GM12874 (cell line): Measurements from ENCODE around the gene MLXIP.
A peak's percentile ranks its signal among the peaks of the same experiment; 100 is the strongest.

Experiments used
- TF ChIP-seq, protein P1 (sequence below): IDR thresholded peaks from 2 replicates; pipeline ENCODE4 v1.5.1; 2011; ENCODE audit warnings: low read depth, mild to moderate bottlenecking, control low read depth, low read length, moderate library complexity; ENCODE audit not compliant: insufficient read depth

MLXIP gene

DNA sequence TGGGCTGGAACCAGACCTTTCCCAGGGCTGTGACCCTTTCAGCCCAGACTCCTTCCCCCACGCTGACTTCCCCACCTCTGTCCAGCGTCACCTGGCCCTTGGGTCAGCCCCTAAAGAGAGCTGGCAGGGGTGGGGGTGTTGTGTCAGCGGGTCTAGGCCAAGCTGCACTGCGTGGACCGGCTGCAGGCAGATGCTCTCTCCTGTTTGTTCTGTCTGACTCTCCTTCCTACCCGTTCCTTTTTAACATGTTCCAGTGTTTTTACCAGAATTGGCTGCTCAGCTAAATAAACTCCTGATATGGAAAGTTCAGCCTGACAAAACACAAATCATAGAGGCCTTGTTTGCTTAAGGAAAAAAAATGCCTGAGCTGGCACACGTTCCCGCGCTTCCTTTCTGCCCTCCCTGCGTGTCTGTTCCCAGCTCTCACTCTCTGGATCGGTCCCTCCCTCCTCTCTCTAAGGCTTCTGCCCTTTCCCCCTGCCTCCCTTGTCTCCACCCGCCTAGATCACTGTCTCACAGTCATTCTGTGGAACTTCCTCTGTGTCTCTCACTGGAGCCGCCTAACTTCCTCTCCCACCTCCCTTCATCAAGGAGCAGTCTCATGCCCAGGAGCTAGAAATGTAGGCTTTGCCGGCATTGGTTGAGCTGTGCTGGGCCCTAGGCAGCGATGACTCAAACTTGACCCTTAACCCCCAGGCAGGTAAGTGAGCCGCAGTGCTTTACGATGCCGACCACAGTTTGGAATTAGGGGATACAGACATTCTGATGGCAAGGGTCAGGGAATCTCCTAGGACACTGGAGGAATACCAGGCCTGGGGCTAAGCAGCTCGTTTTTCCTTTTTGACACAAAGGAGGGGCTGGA lies 15.5 kb upstream of the MLXIP start:
- TF ChIP-seq, protein P1, sequence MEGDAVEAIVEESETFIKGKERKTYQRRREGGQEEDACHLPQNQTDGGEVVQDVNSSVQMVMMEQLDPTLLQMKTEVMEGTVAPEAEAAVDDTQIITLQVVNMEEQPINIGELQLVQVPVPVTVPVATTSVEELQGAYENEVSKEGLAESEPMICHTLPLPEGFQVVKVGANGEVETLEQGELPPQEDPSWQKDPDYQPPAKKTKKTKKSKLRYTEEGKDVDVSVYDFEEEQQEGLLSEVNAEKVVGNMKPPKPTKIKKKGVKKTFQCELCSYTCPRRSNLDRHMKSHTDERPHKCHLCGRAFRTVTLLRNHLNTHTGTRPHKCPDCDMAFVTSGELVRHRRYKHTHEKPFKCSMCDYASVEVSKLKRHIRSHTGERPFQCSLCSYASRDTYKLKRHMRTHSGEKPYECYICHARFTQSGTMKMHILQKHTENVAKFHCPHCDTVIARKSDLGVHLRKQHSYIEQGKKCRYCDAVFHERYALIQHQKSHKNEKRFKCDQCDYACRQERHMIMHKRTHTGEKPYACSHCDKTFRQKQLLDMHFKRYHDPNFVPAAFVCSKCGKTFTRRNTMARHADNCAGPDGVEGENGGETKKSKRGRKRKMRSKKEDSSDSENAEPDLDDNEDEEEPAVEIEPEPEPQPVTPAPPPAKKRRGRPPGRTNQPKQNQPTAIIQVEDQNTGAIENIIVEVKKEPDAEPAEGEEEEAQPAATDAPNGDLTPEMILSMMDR: no peak

DNA sequence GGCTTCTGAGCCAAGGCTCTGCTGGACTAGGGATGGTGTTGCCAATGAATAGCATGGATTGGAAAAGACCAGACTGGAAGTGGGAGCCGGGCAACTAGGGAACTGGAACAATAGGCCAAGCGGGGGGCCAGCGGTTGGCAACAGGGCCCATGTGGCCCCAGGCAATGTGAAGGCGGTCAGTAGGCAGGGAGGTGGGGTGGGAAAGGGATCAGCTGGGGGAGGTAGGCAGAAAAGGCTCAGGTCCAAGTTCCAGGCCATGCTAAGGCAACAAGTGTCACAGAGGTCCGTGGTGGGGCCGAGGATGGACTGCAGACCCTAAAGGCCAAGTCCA lies 14.9 kb upstream of the MLXIP start:
- TF ChIP-seq, protein P1: no peak

DNA sequence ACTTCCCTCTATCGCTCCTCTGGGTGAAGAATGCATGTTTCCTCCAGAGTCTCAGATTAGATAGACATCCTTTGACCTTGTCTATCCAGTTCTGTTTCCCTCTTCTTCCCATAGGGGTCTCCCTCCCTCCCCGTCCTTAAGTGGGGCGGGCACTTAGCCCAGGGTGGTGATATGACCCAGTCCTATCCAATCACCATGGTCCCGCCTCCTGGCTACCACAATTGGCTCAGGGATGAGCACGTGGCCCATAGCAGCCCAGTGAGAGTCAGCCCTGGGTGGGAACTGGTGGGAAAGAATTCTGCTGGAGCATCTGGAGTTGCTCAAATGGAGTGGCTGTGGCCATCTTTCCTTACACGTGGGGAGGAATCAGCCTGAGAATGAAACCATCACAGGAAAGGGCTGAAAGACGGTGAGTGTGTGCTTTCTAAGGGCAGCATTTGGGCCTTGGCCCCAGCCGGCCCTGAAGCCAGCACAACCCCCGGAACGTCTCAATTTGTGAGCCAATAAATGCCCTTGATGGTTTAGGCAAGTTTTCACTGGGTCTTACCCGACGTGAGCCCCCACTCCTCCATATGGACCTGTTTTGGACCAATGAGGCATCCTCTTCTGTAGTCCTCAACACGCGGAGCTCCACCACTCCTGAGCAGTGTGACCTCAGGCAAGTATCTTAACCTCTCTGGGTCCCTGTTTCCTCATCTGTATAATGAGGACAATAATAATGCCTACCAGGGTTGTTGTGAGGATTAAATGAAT lies 14.4 kb upstream of the MLXIP start:
- TF ChIP-seq, protein P1: peak; percentile 29; the same call in 1 of the 2 replicates

DNA sequence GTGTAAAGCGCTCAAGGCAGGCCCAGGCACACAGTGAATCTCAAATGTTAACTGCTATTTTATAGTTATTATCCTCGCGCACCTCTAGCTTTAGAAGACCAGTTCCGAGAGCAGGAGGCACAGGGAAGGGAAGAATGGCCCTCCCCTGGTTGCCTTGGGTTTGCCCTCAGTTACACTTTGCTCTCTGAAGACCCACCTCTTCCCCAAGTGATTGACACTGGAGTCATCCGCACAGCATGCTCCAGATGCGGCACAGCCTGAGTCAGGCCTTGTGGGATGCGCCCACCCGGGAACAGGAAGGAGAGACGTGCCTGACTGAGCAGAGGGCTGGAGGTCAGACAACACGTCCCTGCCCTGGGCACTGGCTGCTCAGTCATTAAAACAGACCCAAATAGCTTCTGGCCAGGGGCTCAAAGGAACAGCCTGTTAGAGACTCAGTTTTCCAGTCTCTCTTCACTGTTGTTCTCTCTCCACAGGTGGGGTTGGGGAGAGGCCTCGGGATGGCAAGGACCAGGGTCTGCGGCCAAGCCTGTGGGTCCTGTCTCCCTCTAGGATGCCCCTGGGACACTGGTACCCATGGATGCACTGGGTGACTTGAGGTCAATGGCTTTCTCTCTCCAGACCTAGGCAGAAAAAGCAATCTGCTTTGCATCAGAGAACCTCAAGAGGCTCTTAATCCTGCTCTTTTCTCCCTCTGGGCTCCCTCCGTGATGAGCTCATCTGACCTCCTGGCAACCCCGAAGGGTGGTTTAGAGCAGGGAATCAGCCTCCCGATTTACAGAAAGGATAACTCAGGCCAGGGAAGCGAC lies 13.6 kb upstream of the MLXIP start:
- TF ChIP-seq, protein P1: no peak

DNA sequence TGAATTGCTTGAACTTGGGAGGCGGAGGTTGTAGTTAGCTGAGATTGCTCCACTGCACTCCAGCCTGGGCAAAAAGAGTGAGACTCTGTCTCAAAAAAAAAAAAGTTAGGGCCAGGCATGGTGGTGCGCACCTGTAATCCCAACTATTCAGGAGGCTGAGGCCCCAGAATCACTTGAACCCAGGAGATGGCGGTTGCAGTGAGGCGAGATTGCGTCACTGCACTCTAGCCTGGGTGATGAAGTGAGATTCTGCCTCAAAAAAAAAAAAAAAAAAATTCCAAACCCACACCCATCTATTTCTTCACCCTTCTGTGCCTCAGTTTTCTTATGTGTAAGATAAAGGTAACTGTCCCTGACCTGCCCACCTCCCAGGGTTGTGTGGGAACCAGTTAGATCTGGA lies 11.0 kb upstream of the MLXIP start:
- TF ChIP-seq, protein P1: no peak

DNA sequence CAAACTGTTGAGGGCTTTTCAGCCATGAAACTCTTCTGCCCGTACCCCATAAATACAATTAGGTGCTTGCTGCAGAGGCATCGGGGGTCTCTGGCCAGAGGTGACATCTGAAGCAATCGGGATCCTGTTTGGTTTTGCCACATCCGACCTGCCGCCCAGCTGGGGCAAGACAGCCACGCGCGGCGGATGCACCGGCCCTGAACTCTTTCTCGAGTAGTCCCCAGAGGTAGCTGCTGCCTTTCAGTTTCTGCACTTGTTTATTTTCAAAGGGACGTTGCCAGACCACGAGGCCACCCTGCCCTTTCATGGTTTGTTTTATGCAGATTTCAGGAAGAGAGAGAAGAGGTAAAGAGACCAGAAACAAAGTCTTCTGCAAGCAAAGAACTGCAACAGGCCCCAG lies 10.6 kb upstream of the MLXIP start:
- TF ChIP-seq, protein P1: no peak
